ENCODE data around the gene DNPEP. TPM values are rescaled to one million over a fixed set of nuclear protein-coding genes. Genes with fewer than 3 reads are reported as not detected.

The DNPEP gene
- total and polyA plus RNA-seq, 2 donors (not counting 3 experiments of a cell fraction or from before 2014, with no cell fraction given) = 40.4 to 77.5 TPM

DNA sequence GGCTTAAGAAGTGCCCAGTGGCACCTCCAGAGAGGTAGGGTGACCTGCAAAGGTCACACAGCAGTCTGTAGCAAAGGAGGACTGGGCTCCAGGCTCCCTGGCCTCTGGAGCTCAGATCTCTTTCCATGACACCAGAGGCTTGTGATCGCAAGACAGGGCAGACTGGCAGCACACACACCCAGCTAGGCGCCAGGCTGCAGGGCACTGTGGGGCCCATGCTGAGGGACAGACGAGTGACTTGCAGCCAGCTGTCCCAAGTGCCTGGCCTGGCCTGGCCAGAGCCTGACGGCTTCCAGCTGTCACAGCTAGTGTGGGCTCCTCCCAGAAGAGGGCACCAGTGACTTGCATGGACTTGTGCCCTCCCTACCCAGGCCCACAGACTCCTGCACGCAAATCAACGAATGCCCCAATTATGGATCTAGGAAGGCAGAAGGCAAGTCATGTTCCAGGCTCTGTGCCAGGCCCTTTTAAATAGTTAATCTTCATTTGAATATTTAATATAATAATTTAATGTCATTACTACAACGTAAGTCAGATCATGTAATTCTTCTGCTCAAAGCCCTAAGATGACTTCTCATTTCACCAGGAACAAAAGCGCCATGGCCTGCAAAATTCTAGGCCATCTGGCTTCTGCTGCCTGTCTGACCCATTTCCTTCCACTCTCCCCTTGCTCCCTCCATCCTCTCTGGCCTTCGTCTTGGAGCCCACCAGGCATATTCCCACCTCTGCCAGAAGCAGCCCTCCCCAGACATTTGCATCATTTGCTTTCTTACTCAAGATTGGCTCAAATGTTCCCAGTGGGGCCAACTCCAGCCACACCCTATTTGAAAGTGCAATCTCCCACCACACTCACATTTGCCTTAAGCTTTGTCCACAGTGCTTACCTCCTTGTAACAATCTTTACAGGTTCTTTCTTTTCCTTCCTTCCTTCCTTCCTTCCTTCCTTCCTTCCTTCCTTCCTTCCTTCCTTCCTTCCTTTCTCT, 43.2 kb upstream of the DNPEP start:
- intact Hi-C loops (cut with micrococcal nuclease) = loop anchor here (1.0 kb wide), 1 partner anchor 13 kb away; the partner anchor contains the start of gene DES
- no peaks in the 10 kb centered on the region for H3K79me2 ChIP-seq (ENCODE audit: control insufficient read depth, insufficient read depth, low read length)
- dilution Hi-C loops (cut with MboI; ENCODE audit: extremely low pct_ligation_motif_present, low sequenced_read_pairs) = no loop called here
- H3K4me2 ChIP-seq (ENCODE audit: insufficient read depth, low read length) = no peak overlapping the region
- no peak overlapping the region for H3K9ac ChIP-seq (replicated peaks; ENCODE audit: extremely low read depth, insufficient read depth, low read length)
- POLR2A ChIA-PET = interaction anchor here (0.6 kb wide), 1 partner anchor 42 kb away, joined by 3 read pairs; no protein-coding TSS in a partner anchor
- DNase-seq (ENCODE audit: low read depth, low spot score) (peak; percentile 27), FAIRE-seq (no peak)
- TF ChIP-seq EZH2 (IDR thresholded peaks at IDR 0.05; ENCODE audit: borderline replicate concordance, low read depth, low read length, severe bottlenecking) = no peak
- TF ChIP-seq, protein P1, sequence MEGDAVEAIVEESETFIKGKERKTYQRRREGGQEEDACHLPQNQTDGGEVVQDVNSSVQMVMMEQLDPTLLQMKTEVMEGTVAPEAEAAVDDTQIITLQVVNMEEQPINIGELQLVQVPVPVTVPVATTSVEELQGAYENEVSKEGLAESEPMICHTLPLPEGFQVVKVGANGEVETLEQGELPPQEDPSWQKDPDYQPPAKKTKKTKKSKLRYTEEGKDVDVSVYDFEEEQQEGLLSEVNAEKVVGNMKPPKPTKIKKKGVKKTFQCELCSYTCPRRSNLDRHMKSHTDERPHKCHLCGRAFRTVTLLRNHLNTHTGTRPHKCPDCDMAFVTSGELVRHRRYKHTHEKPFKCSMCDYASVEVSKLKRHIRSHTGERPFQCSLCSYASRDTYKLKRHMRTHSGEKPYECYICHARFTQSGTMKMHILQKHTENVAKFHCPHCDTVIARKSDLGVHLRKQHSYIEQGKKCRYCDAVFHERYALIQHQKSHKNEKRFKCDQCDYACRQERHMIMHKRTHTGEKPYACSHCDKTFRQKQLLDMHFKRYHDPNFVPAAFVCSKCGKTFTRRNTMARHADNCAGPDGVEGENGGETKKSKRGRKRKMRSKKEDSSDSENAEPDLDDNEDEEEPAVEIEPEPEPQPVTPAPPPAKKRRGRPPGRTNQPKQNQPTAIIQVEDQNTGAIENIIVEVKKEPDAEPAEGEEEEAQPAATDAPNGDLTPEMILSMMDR (IDR thresholded peaks at IDR 0.05; ENCODE audit: extremely low read depth in 1 of 2, insufficient read depth in 1 of 2, low read depth in 1 of 2, low read length in 2 of 2) = peak in 1 of 2 donors; percentile 40
- H2AFZ ChIP-seq (ENCODE audit: low read depth, low read length) = no peak overlapping the region
- H3K9me3 ChIP-seq (replicated peaks; ENCODE audit: control insufficient read depth, insufficient read depth, low read length) = no peaks in the 10 kb centered on the region
- H4K20me1 ChIP-seq (replicated peaks; ENCODE audit: control insufficient read depth, extremely low read depth, insufficient read depth, low read length) = no peaks in the 10 kb centered on the region
- H3K4me3 ChIP-seq (replicated peaks in 1 of 3; ENCODE audit: insufficient read depth in 1 of 3, low read depth in 1 of 3, low read length in 3 of 3) = no peak overlapping the region
- H3K27me3 ChIP-seq (ENCODE audit: control insufficient read depth in 2 of 2, insufficient read depth in 2 of 2, low read length in 2 of 2) = peaks cover 16 to 20% of the 10 kb centered on the region in 2 experiments
- CTCF ChIA-PET = interaction anchor here (0.9 to 1.6 kb wide), 6 partner anchors 28 to 212 kb away, joined by 3 to 25 read pairs (median 5); a partner anchor contains a TSS
- H3K4me1 ChIP-seq (ENCODE audit: control insufficient read depth, extremely low read depth, insufficient read depth, low read length) = no peaks in the 10 kb centered on the region
- no peak overlapping the region for H3K27ac ChIP-seq (ENCODE audit: insufficient read depth, low read depth, low read length)
- H3K9me1 ChIP-seq (replicated peaks; ENCODE audit: control insufficient read depth, extremely low read depth, insufficient read depth, low read length) = no peaks in the 10 kb centered on the region
- no TSS peak for BruUV-seq (replicated peaks)
- H3K36me3 ChIP-seq (ENCODE audit: control insufficient read depth in 2 of 2, extremely low read depth in 1 of 2, insufficient read depth in 2 of 2, low read length in 2 of 2) = no peaks in the 10 kb centered on the region
